Adipocyte (in vitro differentiated cells): ENCODE results near the gene CEMIP.
"Not testable (repeated sequence)": the region's sequence is repeated elsewhere in the genome, so short reads cannot be mapped to it uniquely, and the experiment has no call there.

Experiments used
- DNase-seq: peaks from one replicate; pipeline ENCODE4 v3.0.0-alpha.2; 2015; ENCODE audit warnings: low read depth
- H3K27me3 ChIP-seq: replicated peaks from 2 replicates; pipeline ENCODE4 v1.7.0; 2013; ENCODE audit warnings: mild to moderate bottlenecking, low read length, moderate library complexity; ENCODE audit not compliant: control insufficient read depth, insufficient read depth
- H3K36me3 ChIP-seq: 2 replicates; pipeline ENCODE4 v1.7.0; 2013; ENCODE audit warnings: low read length, mild to moderate bottlenecking, moderate library complexity; ENCODE audit not compliant: control insufficient read depth, insufficient read depth, severe bottlenecking
- H3K4me1 ChIP-seq: 2 replicates; pipeline ENCODE4 v1.7.0; 2013; ENCODE audit warnings: mild to moderate bottlenecking, low read length, moderate library complexity; ENCODE audit not compliant: control insufficient read depth, insufficient read depth
- H3K4me3 ChIP-seq: 2 replicates; pipeline ENCODE4 v1.7.0; 2013; ENCODE audit warnings: mild to moderate bottlenecking, low read length, moderate library complexity
- H3K9ac ChIP-seq: 2 replicates; pipeline ENCODE4 v1.7.0; 2013; ENCODE audit warnings: mild to moderate bottlenecking, low read length, moderate library complexity
- H3K9me3 ChIP-seq: 2 replicates; pipeline ENCODE4 v1.7.0; 2013; ENCODE audit warnings: mild to moderate bottlenecking, low read length, moderate library complexity; ENCODE audit not compliant: control insufficient read depth

Gene CEMIP

GRCh38 chr15:80944818-80945217 is 165.6 kb downstream of the CEMIP start:
- H3K36me3 ChIP-seq = peaks cover 95% of the 10 kb centered on the region
- H3K4me3 ChIP-seq = no peak overlapping the region
- H3K9me3 ChIP-seq = no peaks in the 10 kb centered on the region
- H3K4me1 ChIP-seq = no peaks in the 10 kb centered on the region
- no peak overlapping the region for H3K9ac ChIP-seq
- no peaks in the 10 kb centered on the region for H3K27me3 ChIP-seq
- no peak for DNase-seq

- Histone ChIP-seq H3K36me3 (peaks cover 95% of the 10 kb centered on the region), H3K9me3 (no peaks in the 10 kb centered on the region), H3K9ac (no peak overlapping the region), H3K4me3 (no peak overlapping the region), H3K4me1 (no peaks in the 10 kb centered on the region), H3K27me3 (no peaks in the 10 kb centered on the region)
- DNase-seq = no peak
Observed at GRCh38 chr15:80945605-80946004, 166.4 kb downstream of the CEMIP start.

DNA sequence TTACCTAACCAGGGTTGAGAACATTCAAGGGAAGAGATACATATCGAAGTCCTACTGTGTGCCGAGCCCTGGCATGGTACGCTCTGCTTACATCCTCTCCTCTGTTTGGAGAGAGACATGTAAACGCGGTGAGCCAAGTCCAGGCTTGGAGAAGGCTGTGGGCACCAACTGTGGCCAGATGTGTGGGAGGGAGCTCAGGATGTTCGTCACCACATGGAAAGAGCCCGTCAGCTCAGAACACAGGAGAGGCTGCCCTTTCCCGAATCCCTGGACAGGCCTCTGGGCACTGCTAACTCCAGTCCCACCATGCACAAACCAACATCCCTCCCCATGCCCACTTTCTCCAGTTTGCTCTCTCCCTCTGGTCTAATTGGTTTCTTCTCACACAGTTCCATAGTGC is 167.4 kb downstream of the CEMIP start:
- Histone ChIP-seq H3K9me3 (no peaks in the 10 kb centered on the region), H3K4me3 (no peak overlapping the region), H3K4me1 (no peaks in the 10 kb centered on the region), H3K27me3 (no peaks in the 10 kb centered on the region), H3K36me3 (peaks cover 95% of the 10 kb centered on the region), H3K9ac (no peak overlapping the region)
- DNase-seq = no peak

GRCh38 chr15:80948651-80949292 is 169.6 kb downstream of the CEMIP start:
- H3K9ac ChIP-seq = no peak overlapping the region
- H3K36me3 ChIP-seq = peaks cover 78% of the 10 kb centered on the region
- H3K9me3 ChIP-seq = no peaks in the 10 kb centered on the region
- no peaks in the 10 kb centered on the region for H3K27me3 ChIP-seq
- H3K4me1 ChIP-seq = no peaks in the 10 kb centered on the region
- no peak for DNase-seq
- no peak overlapping the region for H3K4me3 ChIP-seq

DNA sequence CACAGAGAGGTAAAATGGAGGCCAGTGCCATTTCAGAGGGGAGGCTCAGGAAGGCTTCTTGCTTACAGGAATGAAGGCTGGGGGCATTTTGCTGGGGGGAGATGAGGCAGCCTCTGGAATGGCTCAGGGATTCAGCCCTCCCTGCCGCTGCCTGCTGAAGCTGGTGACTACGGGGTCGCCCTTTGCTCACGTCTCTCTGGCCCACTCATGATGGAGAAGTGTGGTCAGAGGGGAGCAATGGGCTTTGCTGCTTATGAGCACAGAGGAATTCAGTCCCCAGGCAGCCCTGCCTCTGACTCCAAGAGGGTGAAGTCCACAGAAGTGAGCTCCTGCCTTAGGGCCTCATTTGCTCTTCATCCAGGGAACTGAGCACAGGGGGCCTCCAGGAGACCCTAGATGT is 170.6 kb downstream of the CEMIP start:
- Histone ChIP-seq H3K36me3 (peaks cover 71% of the 10 kb centered on the region), H3K4me3 (no peak overlapping the region), H3K27me3 (no peaks in the 10 kb centered on the region), H3K9ac (no peak overlapping the region), H3K9me3 (no peaks in the 10 kb centered on the region), H3K4me1 (no peaks in the 10 kb centered on the region)
- no peak for DNase-seq

GRCh38 chr15:80950291-80951078 is 171.3 kb downstream of the CEMIP start:
- Histone ChIP-seq H3K9ac (no peak overlapping the region), H3K4me1 (no peaks in the 10 kb centered on the region), H3K36me3 (peaks cover 63% of the 10 kb centered on the region), H3K9me3 (no peaks in the 10 kb centered on the region), H3K27me3 (no peaks in the 10 kb centered on the region), H3K4me3 (no peak overlapping the region)
- DNase-seq = no peak

DNA sequence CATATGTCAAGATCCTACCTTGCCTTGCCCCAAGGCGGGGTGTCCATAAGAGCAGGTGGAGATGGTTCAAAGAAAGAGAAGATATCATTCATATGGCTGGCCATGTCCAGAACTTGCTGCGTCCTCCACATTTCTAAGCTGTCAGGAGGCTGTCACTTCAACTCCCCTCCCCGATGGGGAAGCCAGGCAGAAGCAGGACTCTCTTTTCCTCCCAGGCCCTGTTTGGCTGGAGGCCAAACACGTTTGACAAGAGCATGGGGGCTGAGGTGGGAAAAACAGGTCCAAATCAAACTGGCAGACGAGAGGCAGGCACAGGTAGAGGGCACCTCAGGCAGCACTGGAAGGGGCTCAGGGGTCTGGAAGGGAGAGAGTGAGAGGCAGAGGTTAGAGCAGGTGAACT is 172.8 kb downstream of the CEMIP start:
- Histone ChIP-seq H3K9me3 (no peaks in the 10 kb centered on the region), H3K36me3 (peaks cover 51% of the 10 kb centered on the region), H3K27me3 (no peaks in the 10 kb centered on the region), H3K4me1 (peaks cover 5% of the 10 kb centered on the region), H3K4me3 (no peak overlapping the region), H3K9ac (no peak overlapping the region)
- DNase-seq = no peak

DNA sequence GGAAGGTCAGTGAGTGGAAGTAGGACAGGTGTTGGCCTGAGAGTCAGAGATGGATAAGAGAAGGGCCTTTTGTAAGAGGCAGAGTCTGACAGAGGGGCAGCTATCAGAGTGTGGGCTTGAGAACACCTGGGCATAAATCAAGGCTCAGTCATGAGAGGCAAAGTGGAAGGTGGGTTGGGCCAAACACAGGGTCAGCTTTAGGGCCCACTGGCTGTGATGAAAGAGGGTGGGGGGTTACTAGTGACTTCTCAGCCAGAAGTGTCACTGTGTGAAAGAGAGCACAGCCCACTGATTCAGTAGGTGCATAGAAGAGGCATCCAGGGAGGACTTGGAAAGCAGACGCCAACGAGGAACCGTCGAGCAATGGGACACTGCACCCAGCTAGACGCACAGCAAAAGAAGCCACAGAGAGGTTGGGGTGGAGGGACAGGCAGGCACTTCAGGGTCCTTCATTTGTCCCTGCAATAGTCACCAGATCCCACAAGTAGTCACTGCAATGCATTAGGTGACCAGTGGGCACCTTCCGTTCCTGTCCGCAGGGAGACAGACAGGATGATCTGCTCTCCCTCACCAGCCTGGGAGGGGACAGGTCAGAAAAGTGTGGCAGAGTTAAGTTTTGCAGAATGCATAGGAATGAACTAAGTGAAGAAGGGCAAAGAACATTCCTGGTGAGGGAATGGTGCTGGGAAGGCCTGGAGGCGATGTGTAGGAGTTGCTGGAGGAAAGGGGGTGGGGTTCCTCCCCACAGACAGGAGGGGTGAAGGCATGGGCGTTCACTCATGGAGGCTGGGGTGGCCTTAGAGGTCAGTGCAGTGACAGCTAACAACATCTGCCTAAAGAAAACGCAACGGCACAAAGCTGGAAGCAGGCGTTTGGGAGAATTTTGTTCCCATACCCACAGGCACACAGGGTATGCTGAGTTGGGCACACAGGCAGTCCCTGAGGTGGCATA is 174.1 kb downstream of the CEMIP start:
- no peak for DNase-seq
- H3K36me3 ChIP-seq = peaks cover 38% of the 10 kb centered on the region
- H3K4me1 ChIP-seq = peaks cover 5% of the 10 kb centered on the region

GRCh38 chr15:80953953-80954778 is 175.0 kb downstream of the CEMIP start:
- H3K27me3 ChIP-seq = no peaks in the 10 kb centered on the region
- H3K36me3 ChIP-seq = peaks cover 29% of the 10 kb centered on the region
- H3K4me1 ChIP-seq = peaks cover 5% of the 10 kb centered on the region
- no peaks in the 10 kb centered on the region for H3K9me3 ChIP-seq
- no peak overlapping the region for H3K4me3 ChIP-seq
- no peak for DNase-seq
- no peak overlapping the region for H3K9ac ChIP-seq

More for the DNA sequence above, 174.1 kb downstream of the CEMIP start:
- Histone ChIP-seq H3K9ac (no peak overlapping the region), H3K9me3 (no peaks in the 10 kb centered on the region), H3K4me3 (no peak overlapping the region), H3K27me3 (no peaks in the 10 kb centered on the region)

GRCh38 chr15:80955571-80956452 is 176.6 kb downstream of the CEMIP start:
- H3K9me3 ChIP-seq, H3K27me3 ChIP-seq, H3K4me3 ChIP-seq, H3K4me1 ChIP-seq, H3K9ac ChIP-seq: not testable (repeated sequence)
- peaks cover 13% of the 10 kb centered on the region for H3K36me3 ChIP-seq
- DNase-seq = peak; percentile 80
